ENCODE measurements around the gene RBCK1. TPM values are rescaled to one million over a fixed set of nuclear protein-coding genes. Genes with fewer than 3 reads are reported as not detected.

Gene RBCK1
- total and polyA plus RNA-seq, 10 of the 15 experiments (the other 5 are each of a cell fraction or from before 2014, with no cell fraction given): 14.1 to 99.7 (median 76.0) TPM

GRCh38 chr20:478010-478948 is 70.2 kb downstream of the RBCK1 start (continued):
- TF ChIP-seq SIX5 (IDR thresholded peaks at IDR 0.05; ENCODE audit: low read depth, low read length, severe bottlenecking): no peak
- no peak for TF ChIP-seq NFIC (IDR thresholded peaks at IDR 0.05; ENCODE audit: low read depth, low read length)
- no peak for TF ChIP-seq CHD2 (IDR thresholded peaks at IDR 0.05; ENCODE audit: borderline replicate concordance, low read depth, low read length)
- TF ChIP-seq YBX1 (IDR thresholded peaks at IDR 0.05): no peak

GRCh38 chr20:478949-479429 is 70.9 kb downstream of the RBCK1 start:
- FAIRE-seq (peak; percentile 76), ATAC-seq (peak; percentile 87), DNase-seq (ENCODE audit: low read depth, low spot score) (no peak)
- Histone ChIP-seq H3K9ac (ENCODE audit: control insufficient read depth, insufficient read depth, low read length) (no peak overlapping the region), H3K79me2 (ENCODE audit: control insufficient read depth, insufficient read depth, low read length) (no peaks in the 10 kb centered on the region), H3K36me3 (ENCODE audit: control insufficient read depth in 2 of 2, insufficient read depth in 2 of 2, low read length in 1 of 2) (peaks cover 5 to 14% of the 10 kb centered on the region in 2 experiments), H3K9me3 (replicated peaks; ENCODE audit: control insufficient read depth, insufficient read depth, low read length) (no peaks in the 10 kb centered on the region), H4K20me1 (ENCODE audit: control insufficient read depth, insufficient read depth) (no peaks in the 10 kb centered on the region), H3K27ac (ENCODE audit: control insufficient read depth, insufficient read depth) (no peak overlapping the region), H3K4me1 (ENCODE audit: control insufficient read depth, insufficient read depth, low read length) (no peaks in the 10 kb centered on the region), H3K27me3 (replicated peaks in 1 of 2; ENCODE audit: control insufficient read depth in 2 of 2, insufficient read depth in 2 of 2, low read length in 1 of 2) (no peaks in the 10 kb centered on the region), H3K4me2 (ENCODE audit: control insufficient read depth, insufficient read depth) (no peak overlapping the region), H3K4me3 (no peak overlapping the region), H2AFZ (ENCODE audit: control insufficient read depth, low read depth, low read length) (no peak overlapping the region)
- in situ Hi-C loops (cut with MboI) (loop anchor here (5.0 kb wide), 1 partner anchor 127 kb away; no protein-coding TSS in a partner anchor), intact Hi-C loops (cut with micrococcal nuclease; ENCODE audit: unreplicated experiment) (loop anchor here (1.0 kb wide), 2 partner anchors 72 to 125 kb away; no protein-coding TSS in a partner anchor)
- ChIA-PET RAD21 (ENCODE audit: unreplicated experiment) (interaction anchor here (1.0 to 2.1 kb wide), 2 partner anchors 116 to 124 kb away, joined by 4 to 10 read pairs; no protein-coding TSS in a partner anchor), POLR2A (no interaction called here), SMC1A (ENCODE audit: uncharacterized antibody, unreplicated experiment) (interaction anchor here (0.9 to 1.3 kb wide), 6 partner anchors 71 to 126 kb away, joined by 3 to 6 read pairs (median 4); no protein-coding TSS in a partner anchor), CTCF (interaction anchor here (1.0 to 5.2 kb wide), 6 partner anchors 46 to 127 kb away, joined by 3 to 41 read pairs (median 6); no protein-coding TSS in a partner anchor)
- no TSS peak for BruUV-seq (replicated peaks)
- 64% methylated on average over 3 of the region's 3 CpGs for whole genome bisulfite sequencing (ENCODE audit: insufficient coverage, insufficient replicate concordance, low lambda C conversion rate, missing lambda C conversion rate)
- no peak for TF ChIP-seq ZNF687 (IDR thresholded peaks at IDR 0.05)
- TF ChIP-seq YBX1 (IDR thresholded peaks at IDR 0.05): no peak
- TF ChIP-seq POLR2AphosphoS5 (IDR thresholded peaks at IDR 0.05; ENCODE audit: low read length): no peak
- TF ChIP-seq RAD21 (IDR thresholded peaks at IDR 0.05; ENCODE audit: insufficient read depth, low read depth, low read length): peak; percentile 75
- no peak for TF ChIP-seq CBX3 (IDR thresholded peaks at IDR 0.05; ENCODE audit: borderline replicate concordance, low read depth)
- TF ChIP-seq BCLAF1 (IDR thresholded peaks at IDR 0.05): no peak
- no peak for TF ChIP-seq RELB (IDR thresholded peaks at IDR 0.05; ENCODE audit: low read depth)
- no peak for TF ChIP-seq HDAC2 (IDR thresholded peaks at IDR 0.05)
- TF ChIP-seq FOXM1 (IDR thresholded peaks at IDR 0.05; ENCODE audit: low read depth, low read length): 0 out of 2 replicates have a peak, but pooled peaks have one; percentile 25

Data from GM12878 (cell line).